Ovary (tissue), 3 donors: ENCODE results near the gene MYH4.

ENCODE experiments used
- CTCF ChIP-seq, 3 donors: fragments of 450-650 bp in 2 of 3; fragments of 200-600 bp in 1 of 3; IDR thresholded peaks; one replicate each; pipeline versions ENCODE4 v1.5.1 to v1.8.0; 2016 to 2022; ENCODE audit warnings: antibody characterized with exemption in 3 of 3, mild to moderate bottlenecking in 1 of 3
- POLR2A ChIP-seq: fragments of 450-650 bp; IDR thresholded peaks from one replicate; pipeline ENCODE4 v1.6.1; 2017; ENCODE audit warnings: antibody characterized with exemption, mild to moderate bottlenecking, moderate library complexity
- donor health status: DM: no; HTN: no; CAD: no.

- TF ChIP-seq CTCF (IDR thresholded peaks at IDR 0.05) (no peak), POLR2A (no peak)
Measured at GRCh38 chr17:10429421-10430045, 39.8 kb downstream of the MYH4 start.
